ENCODE data around the gene C1QTNF4. TPM values are rescaled to one million over a fixed set of nuclear protein-coding genes. Genes with fewer than 3 reads are reported as not detected.

Gene C1QTNF4
- total and polyA plus RNA-seq, 10 of the 15 experiments (the other 5 are each of a cell fraction or from before 2014, with no cell fraction given) = 0.06 TPM; not detected in 9

- TF ChIP-seq ATF2 (IDR thresholded peaks at IDR 0.05; ENCODE audit: low read length) = no peak
- TF ChIP-seq E2F4 (IDR thresholded peaks at IDR 0.05; ENCODE audit: low read depth, low read length) = no peak
- TF ChIP-seq GATAD2B (conservative IDR thresholded peaks at IDR 0.05; ENCODE audit: low read depth) = no peak
- TF ChIP-seq ZNF622 (IDR thresholded peaks at IDR 0.05) = no peak
- no peak for TF ChIP-seq RCOR1 (conservative IDR thresholded peaks at IDR 0.05; ENCODE audit: low read depth, low read length)
- no peak for TF ChIP-seq STAT1 (conservative IDR thresholded peaks at IDR 0.05)
- no peak for TF ChIP-seq ATF7 (IDR thresholded peaks at IDR 0.05; ENCODE audit: low read depth)
- no peak for TF ChIP-seq CHD2 (IDR thresholded peaks at IDR 0.05; ENCODE audit: borderline replicate concordance, low read depth, low read length)
- no peak for TF ChIP-seq JUNB (IDR thresholded peaks at IDR 0.05)
- no peak for TF ChIP-seq ZNF384 (IDR thresholded peaks at IDR 0.05; ENCODE audit: borderline replicate concordance, low read depth, low read length)
Measured at GRCh38 chr11:47573321-47573720, 20.9 kb downstream of the C1QTNF4 start (continued).

- RAD21 ChIA-PET (ENCODE audit: unreplicated experiment) = no interaction called here
- FAIRE-seq (no peak), ATAC-seq (no peak), DNase-seq (ENCODE audit: low read depth, low spot score) (no peak)
- intact Hi-C loops (cut with micrococcal nuclease; ENCODE audit: unreplicated experiment) = no loop called here
- Histone ChIP-seq H3K27me3 (replicated peaks in 1 of 2; ENCODE audit: control insufficient read depth in 2 of 2, insufficient read depth in 2 of 2, low read length in 1 of 2) (no peaks in the 10 kb centered on the region), H3K79me2 (ENCODE audit: control insufficient read depth, insufficient read depth, low read length) (peaks cover 12% of the 10 kb centered on the region), H3K4me1 (ENCODE audit: control insufficient read depth, insufficient read depth, low read length) (peaks cover 4% of the 10 kb centered on the region), H4K20me1 (ENCODE audit: control insufficient read depth, insufficient read depth) (0 out of 2 replicates have a peak, but pooled peaks cover 3% of the 10 kb centered on the region), H3K4me2 (ENCODE audit: control insufficient read depth, insufficient read depth) (no peak overlapping the region), H3K9ac (ENCODE audit: control insufficient read depth, insufficient read depth, low read length) (no peak overlapping the region), H3K4me3 (no peak overlapping the region), H2AFZ (ENCODE audit: control insufficient read depth, low read depth, low read length) (no peak overlapping the region), H3K9me3 (replicated peaks; ENCODE audit: control insufficient read depth, insufficient read depth, low read length) (no peaks in the 10 kb centered on the region), H3K27ac (ENCODE audit: control insufficient read depth, insufficient read depth) (no peak overlapping the region), H3K36me3 (ENCODE audit: control insufficient read depth in 2 of 2, insufficient read depth in 2 of 2, low read length in 1 of 2) (peaks cover 10 to 42% of the 10 kb centered on the region in 2 experiments)
- POLR2A ChIA-PET = interaction anchor here (0.5 kb wide), 1 partner anchor 97 kb away, joined by 3 read pairs; no protein-coding TSS in a partner anchor
- CTCF ChIA-PET = interaction anchor here (0.5 to 1.4 kb wide), 4 partner anchors 19 to 54 kb away, joined by 3 to 5 read pairs (median 3); no protein-coding TSS in a partner anchor
- TF ChIP-seq PAX8 (IDR thresholded peaks at IDR 0.05) = no peak
- no peak for TF ChIP-seq SPI1 (IDR thresholded peaks at IDR 0.05; ENCODE audit: borderline replicate concordance, insufficient read depth, low read depth, low read length)
- no peak for TF ChIP-seq RAD21 (IDR thresholded peaks at IDR 0.05; ENCODE audit: insufficient read depth, low read depth, low read length)
- no peak for TF ChIP-seq ZNF24 (IDR thresholded peaks at IDR 0.05)
- TF ChIP-seq E2F8 (IDR thresholded peaks at IDR 0.05; ENCODE audit: low read depth, partially characterized antibody) = no peak
- TF ChIP-seq STAT1 (conservative IDR thresholded peaks at IDR 0.05) = no peak
- no peak for TF ChIP-seq ZNF217 (IDR thresholded peaks at IDR 0.05)
- BruUV-seq (replicated peaks) = no TSS peak
- in situ Hi-C loops (cut with MboI) = no loop called here
- WGBS (ENCODE audit: insufficient coverage, insufficient replicate concordance, low lambda C conversion rate, missing lambda C conversion rate) = 84% methylated on average over 8 of the region's 8 CpGs
- SMC1A ChIA-PET (ENCODE audit: uncharacterized antibody, unreplicated experiment) = interaction anchor here (0.9 kb wide), 1 partner anchor 50 kb away, joined by 4 read pairs; no protein-coding TSS in a partner anchor
Measured at GRCh38 chr11:47572715-47573255, 21.4 kb downstream of the C1QTNF4 start.
